AG04449 (cell line): ENCODE results near the gene QRFP.

Experiments
- CTCF ChIA-PET: fragments of 350-600 bp; formaldehyde crosslinking; extraction: SDS; loops from one replicate; lab custom pipeline; 2021; ENCODE audit warnings: antibody characterized with exemption; lab: Yijun Ruan, JAX
- POLR2A ChIA-PET: fragments of 400-600, 350-600 bp; formaldehyde crosslinking; extraction: SDS; loops from one replicate; lab custom pipeline; 2020; ENCODE audit warnings: antibody characterized with exemption, inconsistent platforms; lab: Yijun Ruan, JAX
- DNase-seq: peaks from one replicate; pipeline ENCODE4 v3.0.0-alpha.2; 2010; ENCODE audit warnings: low read depth, low spot score
- H3K4me3 ChIP-seq: 2 replicates; pipeline ENCODE4 v1.5.1; 2011; ENCODE audit warnings: low read depth, mild to moderate bottlenecking, control low read depth, low read length
- TF ChIP-seq, protein P1 (sequence below): IDR thresholded peaks from one replicate; pipeline ENCODE4 v1.5.1; 2011; ENCODE audit warnings: mild to moderate bottlenecking, moderate library complexity, low read length, control low read depth, inconsistent platforms; ENCODE audit not compliant: insufficient read depth; ENCODE audit errors: missing control alignments

QRFP gene

DNA sequence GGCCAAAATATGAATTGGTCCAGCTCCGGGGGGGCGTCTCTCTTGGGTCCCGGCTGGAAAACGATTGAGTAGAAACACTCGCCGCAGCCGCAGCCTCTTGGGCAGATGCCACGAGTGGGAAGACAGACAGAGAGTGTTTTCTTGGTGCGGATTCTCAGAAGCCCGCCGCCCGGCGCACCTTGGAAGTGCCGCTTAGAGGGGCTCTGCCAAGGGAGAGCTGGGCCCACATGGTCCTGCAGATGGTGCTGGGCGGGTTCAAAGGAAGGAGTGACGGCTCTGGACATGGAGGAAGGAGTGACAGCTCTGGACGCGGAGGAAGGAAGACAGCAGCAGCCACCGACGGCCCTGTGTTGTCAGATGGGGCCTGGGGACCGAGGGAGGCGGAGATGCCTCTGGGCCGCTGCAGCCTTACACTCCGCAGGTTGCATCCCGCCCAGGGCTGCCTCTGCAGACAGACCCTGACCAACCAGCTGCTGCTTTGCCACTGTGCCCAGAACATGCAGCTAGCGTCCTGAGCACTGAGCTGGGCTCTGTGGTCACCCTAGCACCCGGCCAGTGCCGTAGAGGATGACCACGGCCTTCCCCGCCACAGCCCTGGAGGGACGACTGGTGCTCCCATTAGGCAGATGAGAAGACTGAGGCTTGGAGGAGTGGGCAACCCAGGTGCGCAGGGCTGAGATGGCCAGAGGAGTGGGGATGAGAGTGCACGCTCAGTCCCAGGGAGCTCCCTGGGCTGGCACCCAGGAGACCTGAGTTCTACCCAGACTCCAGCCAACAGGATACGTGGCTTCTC, 20.8 kb upstream of the QRFP start:
- POLR2A ChIA-PET = no interaction called here
- CTCF ChIA-PET = interaction anchor here (1.4 kb wide), 1 partner anchor 10 kb away, joined by 3 read pairs; no protein-coding TSS in a partner anchor
- TF ChIP-seq, protein P1, sequence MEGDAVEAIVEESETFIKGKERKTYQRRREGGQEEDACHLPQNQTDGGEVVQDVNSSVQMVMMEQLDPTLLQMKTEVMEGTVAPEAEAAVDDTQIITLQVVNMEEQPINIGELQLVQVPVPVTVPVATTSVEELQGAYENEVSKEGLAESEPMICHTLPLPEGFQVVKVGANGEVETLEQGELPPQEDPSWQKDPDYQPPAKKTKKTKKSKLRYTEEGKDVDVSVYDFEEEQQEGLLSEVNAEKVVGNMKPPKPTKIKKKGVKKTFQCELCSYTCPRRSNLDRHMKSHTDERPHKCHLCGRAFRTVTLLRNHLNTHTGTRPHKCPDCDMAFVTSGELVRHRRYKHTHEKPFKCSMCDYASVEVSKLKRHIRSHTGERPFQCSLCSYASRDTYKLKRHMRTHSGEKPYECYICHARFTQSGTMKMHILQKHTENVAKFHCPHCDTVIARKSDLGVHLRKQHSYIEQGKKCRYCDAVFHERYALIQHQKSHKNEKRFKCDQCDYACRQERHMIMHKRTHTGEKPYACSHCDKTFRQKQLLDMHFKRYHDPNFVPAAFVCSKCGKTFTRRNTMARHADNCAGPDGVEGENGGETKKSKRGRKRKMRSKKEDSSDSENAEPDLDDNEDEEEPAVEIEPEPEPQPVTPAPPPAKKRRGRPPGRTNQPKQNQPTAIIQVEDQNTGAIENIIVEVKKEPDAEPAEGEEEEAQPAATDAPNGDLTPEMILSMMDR = no peak
- DNase-seq = no peak
- no peak overlapping the region for H3K4me3 ChIP-seq

DNA sequence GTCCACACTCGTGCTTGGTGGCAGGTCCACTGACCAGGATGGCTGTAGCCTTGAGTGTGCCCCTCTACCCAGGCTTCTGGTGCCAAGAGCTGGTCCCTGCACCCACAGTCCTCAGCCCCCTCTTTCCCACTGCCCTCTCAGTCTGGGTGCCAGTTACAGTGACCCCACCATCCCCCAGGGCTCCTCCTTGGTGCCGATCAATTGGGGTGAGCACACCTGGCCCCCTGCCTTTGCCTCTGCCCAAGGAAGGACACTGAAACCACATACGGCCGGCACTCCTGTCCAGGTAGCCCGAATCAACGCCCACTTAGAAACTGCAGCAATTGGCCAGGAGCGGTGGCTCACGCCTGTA, 18.5 kb upstream of the QRFP start:
- TF ChIP-seq, protein P1 = no peak
- H3K4me3 ChIP-seq = no peak overlapping the region
- ChIA-PET CTCF (no interaction called here), POLR2A (no interaction called here)
- DNase-seq = no peak

DNA sequence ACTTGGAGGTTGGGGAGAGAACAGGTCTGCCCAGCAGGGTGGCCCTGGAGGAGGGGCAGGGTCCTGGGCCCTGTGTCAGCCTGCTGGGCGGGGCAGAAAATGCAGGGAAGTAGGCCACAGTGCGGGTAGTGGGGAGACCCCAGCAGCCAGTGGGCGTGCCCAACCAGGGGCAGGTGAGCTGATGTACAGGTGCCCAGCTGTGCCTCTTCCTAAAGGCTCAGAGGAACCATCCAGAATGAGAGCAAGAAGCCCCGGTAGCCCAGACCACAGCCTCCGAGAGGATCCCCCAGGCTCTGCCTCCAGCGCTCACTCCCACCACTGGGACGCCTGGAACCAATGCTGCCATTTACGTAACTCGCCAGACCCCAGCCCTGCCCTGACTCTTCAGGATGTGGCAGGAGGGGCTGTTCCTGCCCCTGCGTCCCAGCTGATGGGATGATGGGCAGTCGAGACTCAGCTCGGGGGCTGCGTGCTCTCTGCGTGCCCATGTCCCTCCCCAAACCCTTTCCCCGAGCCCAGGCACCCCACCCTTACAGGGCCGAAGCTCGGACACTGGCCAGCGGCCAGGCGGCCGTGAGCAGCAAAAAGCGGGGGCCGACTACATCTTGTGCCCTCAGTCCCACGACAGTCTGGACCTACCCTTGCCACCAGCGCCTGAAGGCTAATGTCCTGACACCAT, 17.9 kb upstream of the QRFP start:
- POLR2A ChIA-PET = no interaction called here
- no peak for DNase-seq
- no peak overlapping the region for H3K4me3 ChIP-seq
- CTCF ChIA-PET = interaction anchor here (1.3 kb wide), 1 partner anchor 208 kb away, joined by 3 read pairs; no protein-coding TSS in a partner anchor
- TF ChIP-seq, protein P1 = no peak

DNA sequence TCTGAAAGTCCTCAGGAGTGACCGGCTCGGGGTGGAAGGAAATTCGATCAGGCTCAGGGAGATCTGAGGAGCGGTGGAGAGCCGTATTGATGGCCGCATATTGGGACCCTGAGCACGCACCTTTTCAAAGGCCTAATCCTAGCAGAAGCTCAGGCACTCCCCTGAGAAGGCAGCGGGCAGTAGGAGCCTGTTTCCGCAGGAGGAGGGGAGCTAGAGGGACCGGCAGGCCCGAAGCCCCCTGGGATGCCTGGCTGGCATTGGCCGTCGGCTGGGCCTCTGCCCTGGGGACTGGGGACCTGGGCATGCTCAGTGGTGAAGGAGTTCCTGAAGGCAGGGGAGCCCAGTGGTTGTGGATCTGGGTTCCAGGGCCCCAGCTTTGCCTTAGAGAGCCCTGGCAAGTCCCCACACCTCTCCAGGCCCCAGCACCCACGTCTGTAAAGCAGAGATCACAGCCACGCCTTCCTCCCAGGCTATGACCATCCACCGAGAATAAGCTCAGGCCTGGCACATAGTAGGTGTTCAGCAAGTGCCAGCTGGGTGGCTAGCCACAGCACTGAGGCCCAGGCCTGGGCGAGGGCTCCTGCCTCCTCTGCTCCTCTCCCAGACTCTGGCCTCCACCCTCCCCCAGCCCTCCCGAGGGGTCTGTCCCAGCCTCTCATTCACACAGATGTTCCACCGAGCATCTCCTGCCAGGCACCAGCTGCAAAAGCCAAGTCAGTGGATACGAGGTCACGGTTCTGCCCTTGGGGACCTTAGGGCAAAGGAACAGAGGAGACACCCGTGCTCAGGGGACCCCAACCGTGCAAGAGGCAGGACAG, 17.2 kb upstream of the QRFP start:
- TF ChIP-seq, protein P1 = no peak
- POLR2A ChIA-PET = interaction anchor here (0.5 kb wide), 1 partner anchor 412 kb away, joined by 3 read pairs; no protein-coding TSS in a partner anchor
- no peak for DNase-seq
- no peak overlapping the region for H3K4me3 ChIP-seq
- CTCF ChIA-PET = interaction anchor here (0.7 to 2.4 kb wide), 8 partner anchors 12 to 207 kb away, joined by 3 to 12 read pairs (median 4); no protein-coding TSS in a partner anchor

DNA sequence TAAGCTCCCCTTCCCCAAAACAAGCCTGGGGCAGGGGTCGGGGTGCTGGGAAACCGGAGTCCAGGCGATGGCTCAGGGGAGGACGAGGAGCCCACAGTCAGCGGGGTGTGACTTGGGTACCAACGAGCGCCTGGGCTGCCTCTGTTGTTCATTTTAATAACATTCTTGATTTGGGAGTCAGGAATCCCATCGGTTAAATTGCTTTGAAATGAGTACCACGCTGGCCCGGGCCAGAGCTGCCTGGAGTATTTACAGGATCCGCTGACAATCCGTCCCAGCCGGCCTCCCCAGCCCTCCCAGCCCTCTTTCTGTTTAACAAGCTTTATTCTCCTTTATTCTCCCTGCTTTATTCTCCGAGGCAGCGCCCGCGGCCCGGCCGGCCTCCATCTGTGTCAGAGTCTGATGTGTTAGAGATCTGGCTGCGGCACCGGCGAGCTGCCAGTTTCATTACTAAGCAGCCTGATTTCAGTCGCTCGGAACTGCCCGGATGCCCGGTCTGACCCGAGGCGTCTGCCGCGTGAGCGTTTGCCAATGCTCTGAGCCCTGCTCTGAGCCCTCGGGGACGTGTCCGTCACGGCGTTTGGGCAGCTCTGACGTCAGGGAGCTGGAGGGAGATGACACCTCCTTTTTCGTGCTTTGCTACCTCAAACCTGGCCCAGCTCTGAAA, 16.5 kb upstream of the QRFP start:
- POLR2A ChIA-PET = interaction anchor here (0.5 kb wide), 1 partner anchor 411 kb away, joined by 3 read pairs; no protein-coding TSS in a partner anchor

More for the DNA sequence above, 16.5 kb upstream of the QRFP start:
- TF ChIP-seq, protein P1 = no peak
- DNase-seq = no peak
- no peak overlapping the region for H3K4me3 ChIP-seq
- CTCF ChIA-PET = interaction anchor here (0.5 to 2.4 kb wide), 10 partner anchors 12 to 206 kb away, joined by 3 to 12 read pairs (median 4); no protein-coding TSS in a partner anchor
